Tibial nerve (tissue), 3 donors: Measurements from ENCODE around the gene BSCL2.

Source experiments
- CTCF ChIP-seq, 5 experiments: fragments of 200-600 bp in 3 of 5; fragments of 450-650 bp in 2 of 5; sonication (generic) in 3 of 5; IDR thresholded peaks; one replicate each; pipeline ENCODE4 v1.5.1; 2016 to 2019; ENCODE audit warnings: antibody characterized with exemption in 5 of 5, mild to moderate bottlenecking in 3 of 5, moderate library complexity in 2 of 5
- POLR2A ChIP-seq, 2 donors: fragments of 450-650 bp; IDR thresholded peaks; one replicate each; pipeline ENCODE4 v1.6.1; 2017; ENCODE audit warnings: antibody characterized with exemption in 2 of 2, mild to moderate bottlenecking in 2 of 2, moderate library complexity in 2 of 2

- TF ChIP-seq CTCF (IDR thresholded peaks at IDR 0.05) (no peak), POLR2A (IDR thresholded peaks at IDR 0.05) (no peak)
Measured at GRCh38 chr11:62715150-62716130, 8.2 kb upstream of the BSCL2 start.
